BE2C (cell line): Measurements from ENCODE around the gene NPHP4.

Source experiments
- DNase-seq: peaks from one replicate; pipeline ENCODE4 v3.0.0-alpha.2; 2020
- H3K27me3 ChIP-seq: fragments of 250-450 bp; sonication (Bioruptor Pico); 2 replicates; pipeline ENCODE4 v1.5.1; 2020; ENCODE audit warnings: mild to moderate bottlenecking
- H3K36me3 ChIP-seq: fragments of 250-450 bp; sonication (Bioruptor Pico); 2 replicates; pipeline ENCODE4 v1.5.1; 2020; ENCODE audit warnings: mild to moderate bottlenecking
- H3K4me1 ChIP-seq: fragments of 250-450 bp; sonication (Bioruptor Pico); 2 replicates; pipeline ENCODE4 v1.5.1; 2020
- H3K4me3 ChIP-seq: 2 replicates; pipeline ENCODE4 v1.5.1; 2011; ENCODE audit warnings: low read depth, low read length
- H3K9me3 ChIP-seq: fragments of 250-450 bp; sonication (Bioruptor Pico); 2 replicates; pipeline ENCODE4 v1.5.1; 2020
- CTCF ChIP-seq: IDR thresholded peaks from 2 replicates; pipeline ENCODE4 v1.5.1; 2012; ENCODE audit warnings: mild to moderate bottlenecking, low read depth, low read length

NPHP4 gene

GRCh38 chr1:5885471-5886139, 106.6 kb downstream of the NPHP4 start:
- H3K4me3 ChIP-seq, result no peak overlapping the region
- H3K36me3 ChIP-seq, result no peaks in the 10 kb centered on the region
- no peaks in the 10 kb centered on the region for H3K9me3 ChIP-seq
- DNase-seq, result peak; percentile 29
- TF ChIP-seq CTCF, result no peak
- peaks cover 12% of the 10 kb centered on the region for H3K4me1 ChIP-seq
- no peaks in the 10 kb centered on the region for H3K27me3 ChIP-seq

- Histone ChIP-seq H3K4me1 (peaks cover 12% of the 10 kb centered on the region), H3K9me3 (no peaks in the 10 kb centered on the region), H3K27me3 (no peaks in the 10 kb centered on the region), H3K4me3 (no peak overlapping the region), H3K36me3 (no peaks in the 10 kb centered on the region; the same call in 1 of the 2 replicates)
- no peak for TF ChIP-seq CTCF
- DNase-seq, result no peak
Observed at GRCh38 chr1:5884110-5884509, 108.1 kb downstream of the NPHP4 start.

- H3K27me3 ChIP-seq, result no peaks in the 10 kb centered on the region
- no peaks in the 10 kb centered on the region for H3K9me3 ChIP-seq
- no peaks in the 10 kb centered on the region; the same call in 1 of the 2 replicates for H3K36me3 ChIP-seq
- peaks cover 12% of the 10 kb centered on the region for H3K4me1 ChIP-seq
- no peak for DNase-seq
- no peak overlapping the region for H3K4me3 ChIP-seq
- TF ChIP-seq CTCF, result no peak
Observed at GRCh38 chr1:5883129-5884048, 108.8 kb downstream of the NPHP4 start.

- H3K36me3 ChIP-seq, result no peaks in the 10 kb centered on the region; the same call in 1 of the 2 replicates
- no peaks in the 10 kb centered on the region for H3K9me3 ChIP-seq
- H3K27me3 ChIP-seq, result no peaks in the 10 kb centered on the region
- no peak for TF ChIP-seq CTCF
- no peak for DNase-seq
- H3K4me1 ChIP-seq, result peaks cover 12% of the 10 kb centered on the region
- no peak overlapping the region for H3K4me3 ChIP-seq
Observed at GRCh38 chr1:5882367-5883128, 109.7 kb downstream of the NPHP4 start.

GRCh38 chr1:5881526-5882222, 110.6 kb downstream of the NPHP4 start:
- no peak overlapping the region for H3K4me3 ChIP-seq
- no peak for TF ChIP-seq CTCF
- H3K27me3 ChIP-seq, result no peaks in the 10 kb centered on the region
- peaks cover 11% of the 10 kb centered on the region for H3K4me1 ChIP-seq
- no peaks in the 10 kb centered on the region for H3K9me3 ChIP-seq
- H3K36me3 ChIP-seq, result no peaks in the 10 kb centered on the region; the same call in 1 of the 2 replicates
- no peak for DNase-seq
